GM13977 (cell line): ENCODE data around the gene QARS1.

ENCODE experiments used
- DNase-seq: peaks from one replicate; pipeline ENCODE4 v3.0.0; 2012; ENCODE audit warnings: low spot score
- CTCF ChIP-seq: IDR thresholded peaks from 2 replicates; pipeline ENCODE4 v1.5.1; 2012; ENCODE audit warnings: mild to moderate bottlenecking, control low read depth; ENCODE audit not compliant: insufficient read depth; ENCODE audit errors: extremely low read depth, missing control alignments
- in situ Hi-C: fragments of 300-500 bp; cut with MboI; formaldehyde crosslinking; loops from one replicate; pipeline ENCODE4 v1.12.0; 2022; ENCODE audit warnings: low sequenced_read_pairs, low pct_unique_long_range_greater_than_20kb, mixed read lengths, inconsistent platforms; ENCODE audit not compliant: unreplicated experiment

QARS1 gene

GRCh38 chr3:49110780-49111179 is 6.2 kb upstream of the QARS1 start:
- no peak for TF ChIP-seq CTCF
- DNase-seq, result no peak
- in situ Hi-C loops, result no loop called here

GRCh38 chr3:49108346-49108745 is 3.8 kb upstream of the QARS1 start:
- in situ Hi-C loops, result no loop called here
- no peak for TF ChIP-seq CTCF
- no peak for DNase-seq

- no peak for DNase-seq
- in situ Hi-C loops, result no loop called here
- TF ChIP-seq CTCF, result no peak
These were observed 518 bp downstream of the QARS1 start for GRCh38 chr3:49104052-49104426.

GRCh38 chr3:49100046-49100615 is 4.4 kb downstream of the QARS1 start:
- in situ Hi-C loops, result no loop called here
- DNase-seq, result no peak
- no peak for TF ChIP-seq CTCF

GRCh38 chr3:49098910-49099630 is 5.5 kb downstream of the QARS1 start:
- TF ChIP-seq CTCF, result no peak
- in situ Hi-C loops, result no loop called here

GRCh38 chr3:49098429-49098828 is 6.1 kb downstream of the QARS1 start:
- no peak for TF ChIP-seq CTCF
- in situ Hi-C loops, result no loop called here
- no peak for DNase-seq

More at GRCh38 chr3:49098910-49099630, 5.5 kb downstream of the QARS1 start:
- no peak for DNase-seq
